Measurements from ENCODE around the gene KTI12. TPM values are rescaled to one million over a fixed set of nuclear protein-coding genes. Genes with fewer than 3 reads are reported as not detected.
"Not testable (repeated sequence)": the region's sequence is repeated elsewhere in the genome, so short reads cannot be mapped to it uniquely, and the experiment has no call there.

The KTI12 gene
- total RNA-seq (10 to 100 TPM; 16.4 to 18.1 TPM), polyA plus RNA-seq (38.8 TPM)

DNA sequence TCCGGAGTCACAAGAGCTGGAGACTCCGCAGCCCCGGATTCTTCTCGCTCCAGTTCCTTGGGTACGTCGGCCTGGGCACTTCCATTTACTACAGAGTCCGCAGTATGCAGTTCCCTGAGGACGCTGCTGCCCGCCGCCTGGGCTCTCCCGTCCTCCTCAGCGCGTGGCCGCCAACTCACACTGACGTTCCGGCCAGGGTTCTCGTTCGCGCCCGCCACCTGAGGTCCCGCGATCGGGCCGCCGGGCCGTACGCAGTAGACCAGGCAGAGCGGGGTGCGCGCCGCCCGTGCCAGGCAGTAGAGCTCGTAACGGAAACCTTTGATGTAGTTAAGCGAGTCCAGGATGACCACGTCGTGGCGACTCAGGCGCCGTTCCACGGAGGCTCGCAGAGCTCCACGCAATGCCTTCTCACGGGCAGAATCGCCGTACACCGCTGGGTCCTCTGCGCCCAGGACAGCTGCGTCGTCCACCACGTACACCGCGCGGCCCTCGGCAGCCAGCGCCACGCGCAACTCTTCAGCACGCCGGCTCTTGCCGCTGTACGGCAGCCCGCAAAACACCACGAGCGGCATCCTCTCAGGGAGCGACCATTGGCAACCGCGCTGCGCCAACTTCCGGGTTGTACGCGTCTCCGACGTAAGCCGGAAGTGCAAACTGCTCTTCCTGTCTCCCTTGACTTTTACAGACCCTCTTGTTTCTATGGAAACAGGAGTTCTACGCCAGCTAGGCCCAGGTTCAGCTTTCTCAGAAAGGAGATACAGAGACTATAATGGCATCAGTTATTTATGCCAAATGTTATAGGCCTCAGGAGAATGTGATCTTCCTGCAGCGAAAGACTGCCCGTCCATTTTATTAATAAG, at the start of gene KTI12:
Gene KTI12 (minus strand): TSS at position 621 of the 860 bp plus-strand sequence. CDS start 49 bp downstream, at position 572.
- H3K27me3 Mint-ChIP-seq = peaks cover 0 to 4% of the 10 kb centered on the region in 2 donors
- H3K36me3 Mint-ChIP-seq = peaks cover 0 to 50% (median 13%) of the 10 kb centered on the region in 3 donors
- Histone ChIP-seq H3K36me3 (ENCODE audit: insufficient read depth, low read length) (no peaks in the 10 kb centered on the region), H3K9me3 (ENCODE audit: low read length) (no peaks in the 10 kb centered on the region), H3K4me1 (ENCODE audit: insufficient read depth, low read length) (peaks cover 30% of the 10 kb centered on the region), H3K27me3 (ENCODE audit: insufficient read depth, low read length, poor library complexity, severe bottlenecking) (no peaks in the 10 kb centered on the region), H3K27ac (ENCODE audit: low read depth, low read length) (peak within 1 kb of the TSS; percentile 91), H3K4me3 (ENCODE audit: low read length) (peak within 1 kb of the TSS; percentile 74)
- peak within 1 kb of the TSS; percentile 90 to 98 (median 96) for H3K27ac Mint-ChIP-seq
- CTCF ChIA-PET = interaction anchor here (0.7 to 1.4 kb wide), 4 partner anchors 17 to 154 kb away, joined by 3 to 5 read pairs (median 3); partner anchors contain the start of genes BTF3L4 and TXNDC12
- H3K4me3 Mint-ChIP-seq = peak within 1 kb of the TSS; percentile 93 to 99 (median 93)
- peaks cover 33 to 49% (median 44%) of the 10 kb centered on the region in 3 donors for H3K4me1 Mint-ChIP-seq
- POLR2A ChIA-PET = interaction anchor here (0.7 to 1.7 kb wide), 4 partner anchors 11 to 371 kb away, joined by 3 to 23 read pairs (median 4); partner anchors contain the start of genes BTF3L4, ORC1, PRPF38A and TXNDC12
- DNase-seq = peak; percentile 82 to 95 (median 89)
- H3K9me3 Mint-ChIP-seq = no peaks in the 10 kb centered on the region

DNA sequence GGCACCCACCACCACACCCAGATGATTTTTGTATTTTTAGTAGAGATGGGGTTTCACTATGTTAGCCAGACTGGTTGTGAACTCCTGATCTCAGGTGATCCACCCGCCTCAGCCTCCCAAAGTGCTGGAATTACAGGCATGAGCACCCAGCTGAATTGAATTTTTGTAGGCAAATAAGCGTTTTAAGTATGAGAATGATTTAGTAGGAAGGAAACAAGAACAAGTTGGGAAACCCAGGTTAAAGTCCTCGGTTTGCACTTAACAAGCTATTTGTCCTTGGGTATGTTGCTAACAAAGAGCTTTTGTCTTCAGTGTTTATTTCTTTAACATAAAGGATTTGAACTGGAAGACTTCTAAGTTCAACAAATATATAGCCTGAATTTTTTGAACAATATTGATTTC, 46.4 kb upstream of the KTI12 start:
- H3K4me3 ChIP-seq (ENCODE audit: low read length) = no peak overlapping the region
- no peak overlapping the region for H3K4me3 Mint-ChIP-seq
- ChIA-PET POLR2A (interaction anchor here (0.7 kb wide), 1 partner anchor 735 kb away, joined by 13 read pairs; no protein-coding TSS in a partner anchor), CTCF (no interaction called here)
- peaks cover 4 to 22% (median 14%) of the 10 kb centered on the region in 3 donors for H3K4me1 Mint-ChIP-seq
- peaks cover 3% of the 10 kb centered on the region for H3K36me3 ChIP-seq (ENCODE audit: insufficient read depth, low read length)
- no peak overlapping the region for H3K27ac Mint-ChIP-seq
- H3K9me3 Mint-ChIP-seq = no peaks in the 10 kb centered on the region
- DNase-seq = no peak
- H3K27me3 ChIP-seq (ENCODE audit: insufficient read depth, low read length, poor library complexity, severe bottlenecking) = no peaks in the 10 kb centered on the region
- H3K27me3 Mint-ChIP-seq = no peaks in the 10 kb centered on the region
- no peaks in the 10 kb centered on the region for H3K9me3 ChIP-seq (ENCODE audit: low read length)
- peaks cover 0 to 40% (median 8%) of the 10 kb centered on the region in 3 donors for H3K36me3 Mint-ChIP-seq
- no peaks in the 10 kb centered on the region for H3K4me1 ChIP-seq (ENCODE audit: insufficient read depth, low read length)
- H3K27ac ChIP-seq (ENCODE audit: low read depth, low read length) = no peak overlapping the region

GRCh38 chr1:52077277-52077676, 43.7 kb upstream of the KTI12 start:
- Mint-ChIP-seq H3K36me3 (peaks cover 0 to 40% (median 10%) of the 10 kb centered on the region in 3 donors), H3K4me1 (peaks cover 6 to 29% (median 13%) of the 10 kb centered on the region in 3 donors), H3K27ac (peak overlapping the region in 1 of 8 donors; percentile 10)
- H3K27me3 Mint-ChIP-seq; H3K27ac ChIP-seq (ENCODE audit: low read depth, low read length); H3K4me3 Mint-ChIP-seq; H3K4me1 ChIP-seq (ENCODE audit: insufficient read depth, low read length); H3K4me3 ChIP-seq (ENCODE audit: low read length); POLR2A ChIA-PET; H3K36me3 ChIP-seq (ENCODE audit: insufficient read depth, low read length); CTCF ChIA-PET; H3K9me3 ChIP-seq (ENCODE audit: low read length); H3K27me3 ChIP-seq (ENCODE audit: insufficient read depth, low read length, poor library complexity, severe bottlenecking); DNase-seq; H3K9me3 Mint-ChIP-seq: not testable (repeated sequence)

DNA sequence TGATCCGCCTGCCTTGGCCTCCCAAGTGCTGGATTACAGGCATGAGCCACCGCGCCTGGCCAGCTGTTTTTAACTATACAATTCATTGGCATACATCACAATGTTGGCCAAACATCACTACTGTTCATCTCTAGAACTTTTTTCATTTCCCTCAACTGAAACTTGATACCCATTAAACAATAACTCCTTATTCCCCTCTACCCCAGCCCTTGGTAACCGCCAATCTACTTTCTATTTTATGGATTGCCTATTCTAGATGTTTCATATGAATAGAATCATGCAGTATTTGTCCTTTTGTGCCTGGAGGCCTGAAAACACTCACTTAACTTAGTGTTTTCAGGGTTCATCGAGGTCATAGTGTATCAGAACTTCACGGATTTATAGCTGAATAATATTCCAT, 38.7 kb upstream of the KTI12 start:
- POLR2A ChIA-PET = no interaction called here
- CTCF ChIA-PET = no interaction called here

GRCh38 chr1:52070704-52071103, 37.1 kb upstream of the KTI12 start:
- H3K27ac Mint-ChIP-seq = peak overlapping the region in 1 of 8 donors; percentile 33
- Histone ChIP-seq H3K36me3 (ENCODE audit: insufficient read depth, low read length) (peaks cover 14% of the 10 kb centered on the region), H3K4me1 (ENCODE audit: insufficient read depth, low read length) (no peaks in the 10 kb centered on the region), H3K27me3 (ENCODE audit: insufficient read depth, low read length, poor library complexity, severe bottlenecking) (no peaks in the 10 kb centered on the region), H3K4me3 (ENCODE audit: low read length) (no peak overlapping the region), H3K27ac (ENCODE audit: low read depth, low read length) (no peak overlapping the region), H3K9me3 (ENCODE audit: low read length) (no peaks in the 10 kb centered on the region)
- no peak overlapping the region for H3K4me3 Mint-ChIP-seq
- ChIA-PET CTCF (no interaction called here), POLR2A (no interaction called here)
- H3K4me1 Mint-ChIP-seq = peaks cover 18 to 40% (median 35%) of the 10 kb centered on the region in 3 donors
- H3K27me3 Mint-ChIP-seq = no peaks in the 10 kb centered on the region
- H3K36me3 Mint-ChIP-seq = peaks cover 0 to 53% (median 8%) of the 10 kb centered on the region in 3 donors
- no peaks in the 10 kb centered on the region for H3K9me3 Mint-ChIP-seq
- DNase-seq = no peak

More for the DNA sequence above, 38.7 kb upstream of the KTI12 start:
- peaks cover 13% of the 10 kb centered on the region for H3K36me3 ChIP-seq (ENCODE audit: insufficient read depth, low read length)
- no peak overlapping the region for H3K27ac ChIP-seq (ENCODE audit: low read depth, low read length)
- Mint-ChIP-seq H3K4me1 (peaks cover 18 to 40% (median 38%) of the 10 kb centered on the region in 3 donors), H3K27me3 (no peaks in the 10 kb centered on the region), H3K4me3 (no peak overlapping the region), H3K27ac (no peak overlapping the region), H3K9me3 (no peaks in the 10 kb centered on the region), H3K36me3 (peaks cover 0 to 50% (median 8%) of the 10 kb centered on the region in 3 donors)
- no peaks in the 10 kb centered on the region for H3K27me3 ChIP-seq (ENCODE audit: insufficient read depth, low read length, poor library complexity, severe bottlenecking)
- H3K9me3 ChIP-seq (ENCODE audit: low read length) = no peaks in the 10 kb centered on the region
- H3K4me3 ChIP-seq (ENCODE audit: low read length) = no peak overlapping the region
- H3K4me1 ChIP-seq (ENCODE audit: insufficient read depth, low read length) = no peaks in the 10 kb centered on the region
- DNase-seq = no peak

- H3K27ac Mint-ChIP-seq = peak overlapping the region in 1 of 8 donors; percentile 31
- Histone ChIP-seq H3K4me1 (ENCODE audit: insufficient read depth, low read length) (peaks cover 8% of the 10 kb centered on the region), H3K4me3 (ENCODE audit: low read length) (no peak overlapping the region), H3K27ac (ENCODE audit: low read depth, low read length) (no peak overlapping the region), H3K36me3 (ENCODE audit: insufficient read depth, low read length) (peaks cover 26% of the 10 kb centered on the region), H3K9me3 (ENCODE audit: low read length) (no peaks in the 10 kb centered on the region), H3K27me3 (ENCODE audit: insufficient read depth, low read length, poor library complexity, severe bottlenecking) (no peaks in the 10 kb centered on the region)
- CTCF ChIA-PET = no interaction called here
- peaks cover 20 to 51% (median 51%) of the 10 kb centered on the region in 3 donors for H3K4me1 Mint-ChIP-seq
- POLR2A ChIA-PET = no interaction called here
- no peaks in the 10 kb centered on the region for H3K27me3 Mint-ChIP-seq
- no peak overlapping the region for H3K4me3 Mint-ChIP-seq
- DNase-seq = no peak
- peaks cover 6 to 73% (median 16%) of the 10 kb centered on the region in 3 donors for H3K36me3 Mint-ChIP-seq
- no peaks in the 10 kb centered on the region for H3K9me3 Mint-ChIP-seq
Observed at GRCh38 chr1:52063192-52063591, 29.6 kb upstream of the KTI12 start.

DNA sequence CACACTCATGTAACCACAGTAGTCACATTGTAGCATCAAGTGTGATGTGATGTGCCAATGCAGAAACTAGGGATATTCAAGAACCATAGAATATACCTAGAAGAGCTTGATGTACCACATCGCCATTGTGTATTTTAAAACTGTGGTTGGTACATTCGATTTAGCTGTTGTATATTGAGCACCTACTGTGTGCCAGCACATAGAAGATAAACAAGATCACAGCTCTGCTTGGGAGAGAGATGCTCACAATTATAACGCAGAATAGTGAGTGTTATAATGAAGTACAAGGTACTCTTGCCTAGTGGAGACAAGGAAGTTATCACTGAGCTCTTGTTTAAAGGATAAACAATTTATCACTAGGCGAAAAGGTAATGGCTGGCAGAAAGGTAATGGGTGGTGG, 27.2 kb upstream of the KTI12 start:
- POLR2A ChIA-PET = interaction anchor here (0.6 kb wide), 1 partner anchor 18 kb away, joined by 4 read pairs; no protein-coding TSS in a partner anchor
- H3K4me3 ChIP-seq (ENCODE audit: low read length) = no peak overlapping the region
- no peaks in the 10 kb centered on the region for H3K9me3 Mint-ChIP-seq
- H3K4me1 Mint-ChIP-seq = peaks cover 35 to 63% (median 62%) of the 10 kb centered on the region in 3 donors
- CTCF ChIA-PET = no interaction called here
- H3K36me3 Mint-ChIP-seq = peaks cover 6 to 64% (median 13%) of the 10 kb centered on the region in 3 donors
- no peaks in the 10 kb centered on the region for H3K27me3 ChIP-seq (ENCODE audit: insufficient read depth, low read length, poor library complexity, severe bottlenecking)
- no peak overlapping the region for H3K4me3 Mint-ChIP-seq
- H3K27me3 Mint-ChIP-seq = no peaks in the 10 kb centered on the region
- H3K36me3 ChIP-seq (ENCODE audit: insufficient read depth, low read length) = peaks cover 18% of the 10 kb centered on the region
- peaks cover 23% of the 10 kb centered on the region for H3K4me1 ChIP-seq (ENCODE audit: insufficient read depth, low read length)
- H3K27ac Mint-ChIP-seq = peak overlapping the region in 1 of 8 donors; percentile 3
- no peak for DNase-seq
- H3K27ac ChIP-seq (ENCODE audit: low read depth, low read length) = no peak overlapping the region
- H3K9me3 ChIP-seq (ENCODE audit: low read length) = no peaks in the 10 kb centered on the region

DNA sequence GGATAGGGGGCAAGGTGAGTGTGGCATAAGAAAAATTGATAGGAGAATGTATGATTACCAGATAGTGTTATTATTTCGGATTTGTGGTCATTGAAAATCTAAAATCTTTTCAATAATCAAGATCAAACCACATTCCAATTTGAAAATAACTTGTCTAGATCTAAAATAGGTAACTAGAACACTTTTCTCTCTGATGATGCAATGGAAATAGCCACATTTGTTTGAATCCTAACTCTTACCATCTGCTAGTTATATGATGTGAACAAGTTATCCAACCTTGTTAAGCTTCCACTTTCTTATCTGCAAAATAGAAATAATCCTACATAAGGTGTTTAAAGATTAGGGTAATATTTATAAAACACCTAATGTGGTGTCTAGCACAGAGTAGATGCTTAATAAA, 26.3 kb upstream of the KTI12 start:
- Mint-ChIP-seq H3K4me3 (no peak overlapping the region), H3K27ac (peak overlapping the region in 1 of 8 donors; percentile 58), H3K36me3 (peaks cover 6 to 65% (median 13%) of the 10 kb centered on the region in 3 donors), H3K4me1 (peaks cover 39 to 65% (median 65%) of the 10 kb centered on the region in 3 donors), H3K27me3 (no peaks in the 10 kb centered on the region), H3K9me3 (no peaks in the 10 kb centered on the region)
- Histone ChIP-seq H3K36me3 (ENCODE audit: insufficient read depth, low read length) (peaks cover 13% of the 10 kb centered on the region), H3K4me3 (ENCODE audit: low read length) (no peak overlapping the region), H3K27ac (ENCODE audit: low read depth, low read length) (no peak overlapping the region), H3K4me1 (ENCODE audit: insufficient read depth, low read length) (peaks cover 23% of the 10 kb centered on the region), H3K27me3 (ENCODE audit: insufficient read depth, low read length, poor library complexity, severe bottlenecking) (no peaks in the 10 kb centered on the region), H3K9me3 (ENCODE audit: low read length) (no peaks in the 10 kb centered on the region)
- no peak for DNase-seq
- ChIA-PET POLR2A (no interaction called here), CTCF (no interaction called here)
